ENCODE data around the gene TMEM98.

The TMEM98 gene

GRCh38 chr17:32954477-32954876 is 26.5 kb downstream of the TMEM98 start:
- no peaks in the 10 kb centered on the region for H3K9me3 ChIP-seq
- DNase-seq, result no peak
- intact Hi-C loops (cut with DNase I; ENCODE audit: low total_unique reads), result no loop called here
- H3K36me3 ChIP-seq, result no peaks in the 10 kb centered on the region
- no peak overlapping the region for H3K27ac ChIP-seq
- TF ChIP-seq, protein P1, sequence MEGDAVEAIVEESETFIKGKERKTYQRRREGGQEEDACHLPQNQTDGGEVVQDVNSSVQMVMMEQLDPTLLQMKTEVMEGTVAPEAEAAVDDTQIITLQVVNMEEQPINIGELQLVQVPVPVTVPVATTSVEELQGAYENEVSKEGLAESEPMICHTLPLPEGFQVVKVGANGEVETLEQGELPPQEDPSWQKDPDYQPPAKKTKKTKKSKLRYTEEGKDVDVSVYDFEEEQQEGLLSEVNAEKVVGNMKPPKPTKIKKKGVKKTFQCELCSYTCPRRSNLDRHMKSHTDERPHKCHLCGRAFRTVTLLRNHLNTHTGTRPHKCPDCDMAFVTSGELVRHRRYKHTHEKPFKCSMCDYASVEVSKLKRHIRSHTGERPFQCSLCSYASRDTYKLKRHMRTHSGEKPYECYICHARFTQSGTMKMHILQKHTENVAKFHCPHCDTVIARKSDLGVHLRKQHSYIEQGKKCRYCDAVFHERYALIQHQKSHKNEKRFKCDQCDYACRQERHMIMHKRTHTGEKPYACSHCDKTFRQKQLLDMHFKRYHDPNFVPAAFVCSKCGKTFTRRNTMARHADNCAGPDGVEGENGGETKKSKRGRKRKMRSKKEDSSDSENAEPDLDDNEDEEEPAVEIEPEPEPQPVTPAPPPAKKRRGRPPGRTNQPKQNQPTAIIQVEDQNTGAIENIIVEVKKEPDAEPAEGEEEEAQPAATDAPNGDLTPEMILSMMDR (IDR thresholded peaks at IDR 0.05), result no peak
- no peak overlapping the region for H3K4me3 ChIP-seq
- H3K4me1 ChIP-seq, result no peaks in the 10 kb centered on the region
- H3K27me3 ChIP-seq, result peaks cover 0 to 13% of the 10 kb centered on the region in 2 donors

DNA sequence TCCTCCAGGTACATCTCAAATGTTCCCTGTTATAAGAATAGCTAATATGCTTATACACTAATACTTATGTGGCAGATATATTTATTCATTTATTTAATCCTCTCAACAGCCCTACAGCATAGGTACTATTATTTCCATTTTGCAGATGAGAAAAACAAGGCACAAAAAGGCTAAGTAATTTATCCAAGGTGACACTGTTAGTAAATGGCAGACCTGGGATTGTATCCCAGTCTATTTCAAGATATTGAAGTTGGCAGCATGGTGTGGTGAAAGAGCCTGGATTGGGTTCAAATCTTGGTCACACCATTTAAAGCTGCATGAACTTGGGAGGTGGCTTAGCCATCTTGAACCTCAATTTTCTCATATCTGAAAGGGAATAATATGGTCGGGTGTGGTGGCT is 27.2 kb downstream of the TMEM98 start:
- H3K27ac ChIP-seq, result no peak overlapping the region
- H3K27me3 ChIP-seq, result peaks cover 0 to 12% of the 10 kb centered on the region in 2 donors
- no peak for DNase-seq
- H3K4me3 ChIP-seq, result no peak overlapping the region
- H3K4me1 ChIP-seq, result no peaks in the 10 kb centered on the region
- TF ChIP-seq, protein P1 (IDR thresholded peaks at IDR 0.05), result no peak
- H3K36me3 ChIP-seq, result no peaks in the 10 kb centered on the region
- H3K9me3 ChIP-seq, result no peaks in the 10 kb centered on the region
- intact Hi-C loops (cut with DNase I; ENCODE audit: low total_unique reads), result no loop called here

DNA sequence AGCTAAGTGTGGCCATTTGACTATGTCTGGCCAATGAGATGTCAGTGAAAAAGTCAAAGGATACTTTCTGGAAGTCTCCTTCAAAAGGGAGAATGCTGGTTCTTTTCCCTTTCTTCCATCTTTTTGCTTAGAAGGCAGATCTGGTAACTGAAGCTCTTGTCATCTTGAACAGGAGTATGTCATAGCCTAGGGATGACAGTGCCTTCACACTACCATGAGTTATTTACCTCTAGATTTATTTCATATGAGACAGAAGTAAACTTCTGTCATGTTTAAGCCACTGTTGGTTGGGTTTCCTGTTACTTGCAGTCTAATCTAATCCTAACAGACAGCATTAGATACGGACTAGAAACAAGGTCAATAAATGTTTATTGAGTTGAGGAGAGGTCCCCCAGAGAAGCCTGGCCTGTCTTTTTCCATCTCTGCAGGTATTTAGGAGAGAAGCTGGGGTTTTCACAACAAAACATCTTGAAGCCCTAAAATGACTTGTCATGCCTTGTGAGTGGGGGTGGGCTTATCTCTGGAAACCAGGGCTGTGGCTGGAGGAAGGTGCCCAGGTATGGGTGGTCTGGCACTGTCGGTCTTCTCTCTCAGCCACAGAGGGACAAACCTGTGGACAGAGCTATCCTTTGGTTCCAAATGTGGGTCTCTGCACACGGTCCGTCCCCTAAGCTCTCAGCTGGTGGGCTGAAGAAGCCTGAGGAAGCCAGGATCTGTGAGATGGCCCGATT is 28.5 kb downstream of the TMEM98 start:
- Histone ChIP-seq H3K4me3 (no peak overlapping the region), H3K36me3 (no peaks in the 10 kb centered on the region), H3K27me3 (peaks cover 0 to 12% of the 10 kb centered on the region in 2 donors), H3K4me1 (no peaks in the 10 kb centered on the region), H3K9me3 (no peaks in the 10 kb centered on the region), H3K27ac (no peak overlapping the region)
- TF ChIP-seq, protein P1 (IDR thresholded peaks at IDR 0.05), result no peak
- DNase-seq, result no peak
- intact Hi-C loops (cut with DNase I; ENCODE audit: low total_unique reads), result no loop called here

- TF ChIP-seq, protein P1 (IDR thresholded peaks at IDR 0.05), result no peak
- Histone ChIP-seq H3K27me3 (peaks cover 0 to 8% of the 10 kb centered on the region in 2 donors), H3K4me1 (no peaks in the 10 kb centered on the region), H3K36me3 (no peaks in the 10 kb centered on the region), H3K27ac (no peak overlapping the region), H3K9me3 (no peaks in the 10 kb centered on the region), H3K4me3 (no peak overlapping the region)
- no peak for DNase-seq
- intact Hi-C loops (cut with DNase I; ENCODE audit: low total_unique reads), result no loop called here
These were observed 30.5 kb downstream of the TMEM98 start for GRCh38 chr17:32958418-32958817.

DNA sequence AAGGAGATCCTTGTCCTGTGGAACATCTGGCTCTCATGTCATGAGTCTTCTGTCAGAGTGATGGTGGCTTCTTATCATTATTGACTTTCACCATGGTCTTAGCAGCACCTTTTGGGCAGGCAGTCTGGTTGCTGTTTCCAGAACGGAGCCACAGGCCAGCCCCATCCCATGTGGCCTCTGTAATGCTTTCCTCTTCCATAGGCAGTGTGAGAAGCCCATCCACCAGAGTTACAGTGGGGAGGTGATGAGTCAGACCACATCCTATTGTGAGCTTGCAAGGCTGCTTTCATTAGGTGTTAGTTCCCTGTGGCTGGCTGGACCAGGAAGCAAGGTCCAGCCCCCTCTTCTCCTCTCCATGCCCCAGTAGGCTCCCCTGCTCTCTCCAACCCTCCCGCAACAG is 32.9 kb downstream of the TMEM98 start:
- TF ChIP-seq, protein P1 (IDR thresholded peaks at IDR 0.05), result no peak
- Histone ChIP-seq H3K4me1 (no peaks in the 10 kb centered on the region), H3K9me3 (no peaks in the 10 kb centered on the region), H3K36me3 (no peaks in the 10 kb centered on the region), H3K4me3 (no peak overlapping the region), H3K27ac (no peak overlapping the region), H3K27me3 (no peaks in the 10 kb centered on the region)
- intact Hi-C loops (cut with DNase I; ENCODE audit: low total_unique reads), result no loop called here
- DNase-seq, result no peak

Data from tibial artery (tissue), 4 donors.